HCT116 (cell line): Measurements from ENCODE around the gene FRAT2. TPM values are rescaled to one million over a fixed set of nuclear protein-coding genes. Genes with fewer than 3 reads are reported as not detected.

Experiments used
- ATAC-seq: fragments of 200-7000 bp; cut with Tn5 transposase; 2 replicates; pipeline ENCODE4 v1.9.1; 2020; ENCODE audit warnings: mild to moderate bottlenecking, moderate library complexity
- BruUV-seq: library from RNA; stranded (reverse); fragments of 400-500 nt; replicated peaks from 2 replicates; lab custom pipeline; 2021; lab: Mats Ljungman, UMichigan
- CTCF ChIA-PET: fragments of 300-600 bp; sonication (Branson Sonifier 250); formaldehyde crosslinking; loops from one replicate; lab custom pipeline; 2021; ENCODE audit warnings: antibody characterized with exemption; lab: Charles Lee
- POLR2A ChIA-PET: fragments of 300-600, 350-600 bp; sonication (Branson Sonifier 250); formaldehyde crosslinking; loops from one replicate; lab custom pipeline; 2021; ENCODE audit warnings: antibody characterized with exemption; lab: Charles Lee
- RAD21 ChIA-PET, 2 experiments: fragments of 300-600 bp; sonication (Branson Sonifier 250); formaldehyde crosslinking; loops; one replicate each; lab custom pipeline; 2023; ENCODE audit warnings: low total read pairs in 2 of 2; ENCODE audit not compliant: uncharacterized antibody in 2 of 2, unreplicated experiment in 2 of 2, low non-redundant PET in 1 of 2; lab: Charles Lee
- DNase-seq: peaks from one replicate; pipeline ENCODE4 v3.0.0-alpha.2; 2010; ENCODE audit warnings: low read depth, low spot score
- H2AFZ ChIP-seq: fragments of 200-600 bp; shearing (Covaris generic), sonication (generic); 2 replicates; pipeline ENCODE4 v1.6.1; 2017; ENCODE audit warnings: low read depth, mixed run types, mixed read lengths, antibody characterized with exemption, low read length; ENCODE audit not compliant: poor library complexity, severe bottlenecking
- H3K27ac ChIP-seq: 2 replicates; pipeline ENCODE4 v1.5.1; 2012; ENCODE audit warnings: low read depth, low read length
- H3K27me3 ChIP-seq: fragments of 200-600 bp; sonication (generic); 2 replicates; pipeline ENCODE4 v1.6.1; 2016; ENCODE audit warnings: mixed run types, low read length, mixed read lengths; ENCODE audit not compliant: insufficient read depth
- H3K36me3 ChIP-seq, 2 experiments: fragments of 200-500 bp in 1 of 2; fragments of 200-600 bp in 1 of 2; sonication (Bioruptor generic) in 1 of 2; sonication (generic) in 1 of 2; 2 replicates each; pipeline versions ENCODE4 v1.5.1 to v1.6.1; 2014 to 2016; ENCODE audit warnings: low read length in 2 of 2, inconsistent platforms in 1 of 2, mixed read lengths in 1 of 2, mixed run types in 1 of 2; ENCODE audit not compliant: insufficient read depth in 2 of 2, control insufficient read depth in 1 of 2
- H3K4me1 ChIP-seq, 2 experiments: fragments of 200-600 bp in 1 of 2; sonication (generic) in 1 of 2; 2 replicates each; pipeline versions ENCODE4 v1.5.1 to v1.6.1; 2012 to 2017; ENCODE audit warnings: low read length in 2 of 2, inconsistent platforms in 1 of 2, mild to moderate bottlenecking in 1 of 2, mixed read lengths in 1 of 2, mixed run types in 1 of 2, moderate library complexity in 1 of 2; ENCODE audit not compliant: insufficient read depth in 2 of 2, control insufficient read depth in 1 of 2
- H3K4me2 ChIP-seq: fragments of 200-600 bp; sonication (generic); 2 replicates; pipeline ENCODE4 v1.6.1; 2017; ENCODE audit warnings: mixed run types, low read length, mixed read lengths
- H3K4me3 ChIP-seq, 2 experiments: fragments of 200-600 bp in 1 of 2; sonication (generic) in 1 of 2; replicated peaks in 1 of 2; 2 replicates each; pipeline ENCODE4 v1.5.1; 2011 to 2016; ENCODE audit warnings: low read length in 2 of 2, control low read depth in 1 of 2, low read depth in 1 of 2, mild to moderate bottlenecking in 1 of 2, mixed read lengths in 1 of 2, mixed run types in 1 of 2
- H3K79me2 ChIP-seq: fragments of 200-600 bp; sonication (generic); 2 replicates; pipeline ENCODE4 v1.6.1; 2017; ENCODE audit warnings: mild to moderate bottlenecking, mixed run types, low read length, moderate library complexity, mixed read lengths; ENCODE audit not compliant: insufficient read depth
- H3K9ac ChIP-seq: fragments of 200-600 bp; sonication (generic); 2 replicates; pipeline ENCODE4 v1.6.1; 2016; ENCODE audit warnings: low read length, mixed read lengths
- H3K9me2 ChIP-seq: fragments of 200-600 bp; sonication (generic), shearing (Covaris generic); 2 replicates; pipeline ENCODE4 v1.6.1; 2017; ENCODE audit warnings: mixed run types, mild to moderate bottlenecking, moderate library complexity; ENCODE audit not compliant: insufficient read depth
- H3K9me3 ChIP-seq, 2 experiments: fragments of 200-500 bp in 1 of 2; fragments of 200-600 bp in 1 of 2; sonication (Bioruptor generic) in 1 of 2; sonication (generic) in 1 of 2; 2 replicates each; pipeline ENCODE4 v1.6.1; 2014 to 2017; ENCODE audit warnings: low read length in 2 of 2, mixed read lengths in 2 of 2, inconsistent platforms in 1 of 2, low read depth in 1 of 2, mild to moderate bottlenecking in 1 of 2, mixed run types in 1 of 2, moderate library complexity in 1 of 2; ENCODE audit not compliant: control insufficient read depth in 1 of 2, insufficient read depth in 1 of 2
- H4K20me1 ChIP-seq: fragments of 200-600 bp; sonication (generic), shearing (Covaris generic); 2 replicates; pipeline ENCODE4 v1.6.1; 2017; ENCODE audit warnings: mixed run types, mild to moderate bottlenecking, moderate library complexity; ENCODE audit not compliant: insufficient read depth
- ATF3 ChIP-seq: IDR thresholded peaks from 2 replicates; pipeline ENCODE4 v1.6.1; 2012
- EGR1 ChIP-seq: IDR thresholded peaks from 2 replicates; pipeline ENCODE4 v1.6.1; 2012; ENCODE audit warnings: low read depth
- ELF1 ChIP-seq: IDR thresholded peaks from 2 replicates; pipeline ENCODE4 v1.6.1; 2012; ENCODE audit warnings: low read depth, borderline replicate concordance
- EZH2phosphoT487 ChIP-seq: fragments of 200-600 bp; IDR thresholded peaks from 2 replicates; pipeline ENCODE4 v1.6.1; 2018; ENCODE audit warnings: antibody characterized with exemption, borderline replicate concordance
- FOSL1 ChIP-seq: IDR thresholded peaks from 2 replicates; pipeline ENCODE4 v1.6.1; 2012; ENCODE audit warnings: low read depth
- JUND ChIP-seq: IDR thresholded peaks from 2 replicates; pipeline ENCODE4 v1.6.1; 2012
- MAX ChIP-seq: IDR thresholded peaks from 2 replicates; pipeline ENCODE4 v1.6.1; 2012
- POLR2A ChIP-seq: IDR thresholded peaks from 2 replicates; pipeline ENCODE4 v1.7.0; 2011; ENCODE audit warnings: borderline replicate concordance; ENCODE audit not compliant: insufficient read depth, insufficient read length; ENCODE audit errors: extremely low read depth
- SIN3A ChIP-seq: IDR thresholded peaks from 2 replicates; pipeline ENCODE4 v1.6.1; 2012; ENCODE audit warnings: low read depth
- SP1 ChIP-seq: IDR thresholded peaks from 2 replicates; pipeline ENCODE4 v1.6.1; 2012; ENCODE audit warnings: low read depth
- TCF7L2 ChIP-seq: IDR thresholded peaks from 2 replicates; pipeline ENCODE4 v1.7.0; 2011; ENCODE audit warnings: borderline replicate concordance, inconsistent platforms; ENCODE audit not compliant: insufficient read depth, insufficient read length; ENCODE audit errors: extremely low read depth
- YY1 ChIP-seq: IDR thresholded peaks from 2 replicates; pipeline ENCODE4 v1.6.1; 2011; ENCODE audit warnings: low read length, low read depth, moderate library complexity, mild to moderate bottlenecking; ENCODE audit not compliant: insufficient replicate concordance; ENCODE audit errors: extremely low read depth
- ZFX ChIP-seq: fragments of 450-650 bp; IDR thresholded peaks from 2 replicates; pipeline ENCODE4 v1.6.1; 2017
- ZNF274 ChIP-seq: fragments of 200-500 bp; sonication (Bioruptor generic); IDR thresholded peaks from 2 replicates; pipeline ENCODE4 v1.6.1; 2014; ENCODE audit warnings: mild to moderate bottlenecking, low read depth, low read length, inconsistent platforms
- intact Hi-C: fragments of 100-400 bp; cut with micrococcal nuclease; formaldehyde crosslinking; loops from 2 replicates; pipeline ENCODE4 v1.10.0; 2022
- total RNA-seq: library from RNA; stranded (reverse); gene quantifications from one replicate; pipeline ENCODE4 v1.2.1, GENCODE V29; 2021; ENCODE audit not compliant: unreplicated experiment
- TF ChIP-seq, protein P1 (sequence below), 3 experiments: fragments of 200-600 bp in 1 of 3; sonication (generic) in 1 of 3; IDR thresholded peaks in 2 of 3; conservative IDR thresholded peaks in 1 of 3; 2 replicates each; pipeline ENCODE4 v1.5.1; 2012 to 2017; ENCODE audit warnings: low read depth in 2 of 3, low read length in 2 of 3, antibody characterized with exemption in 1 of 3, borderline replicate concordance in 1 of 3, control low read depth in 1 of 3, mild to moderate bottlenecking in 1 of 3, mixed read lengths in 1 of 3, mixed run types in 1 of 3, moderate library complexity in 1 of 3; ENCODE audit not compliant: insufficient read depth in 1 of 3
- TF ChIP-seq, protein P2 (sequence below): IDR thresholded peaks from 2 replicates; pipeline ENCODE4 v1.6.1; 2011; ENCODE audit warnings: mild to moderate bottlenecking, low read length, moderate library complexity; ENCODE audit not compliant: insufficient replicate concordance; ENCODE audit errors: extremely low read depth

The FRAT2 gene
- total RNA-seq, 1 experiment from 2014 or later = 10.7 TPM

DNA sequence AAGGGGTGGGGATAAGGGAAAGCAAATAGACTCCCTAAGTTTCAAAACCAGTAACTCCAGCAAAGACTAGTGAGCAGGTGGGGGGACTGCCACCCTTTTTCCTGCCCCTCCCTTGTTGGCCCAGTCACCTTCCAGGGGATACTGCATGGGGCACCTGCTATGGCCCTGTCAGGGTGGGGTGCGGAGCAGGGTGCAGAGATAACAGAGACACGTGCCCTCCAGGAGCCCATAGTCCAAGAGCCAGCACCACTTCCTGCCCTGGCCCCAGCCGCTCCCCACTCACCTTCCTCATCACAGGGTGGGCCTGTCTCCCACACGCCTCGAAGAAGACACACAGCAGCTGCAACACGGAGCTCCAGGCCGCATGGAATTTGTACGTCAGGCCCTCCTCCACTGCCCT, 46.0 kb upstream of the FRAT2 start (continued):
- TF ChIP-seq, protein P1, sequence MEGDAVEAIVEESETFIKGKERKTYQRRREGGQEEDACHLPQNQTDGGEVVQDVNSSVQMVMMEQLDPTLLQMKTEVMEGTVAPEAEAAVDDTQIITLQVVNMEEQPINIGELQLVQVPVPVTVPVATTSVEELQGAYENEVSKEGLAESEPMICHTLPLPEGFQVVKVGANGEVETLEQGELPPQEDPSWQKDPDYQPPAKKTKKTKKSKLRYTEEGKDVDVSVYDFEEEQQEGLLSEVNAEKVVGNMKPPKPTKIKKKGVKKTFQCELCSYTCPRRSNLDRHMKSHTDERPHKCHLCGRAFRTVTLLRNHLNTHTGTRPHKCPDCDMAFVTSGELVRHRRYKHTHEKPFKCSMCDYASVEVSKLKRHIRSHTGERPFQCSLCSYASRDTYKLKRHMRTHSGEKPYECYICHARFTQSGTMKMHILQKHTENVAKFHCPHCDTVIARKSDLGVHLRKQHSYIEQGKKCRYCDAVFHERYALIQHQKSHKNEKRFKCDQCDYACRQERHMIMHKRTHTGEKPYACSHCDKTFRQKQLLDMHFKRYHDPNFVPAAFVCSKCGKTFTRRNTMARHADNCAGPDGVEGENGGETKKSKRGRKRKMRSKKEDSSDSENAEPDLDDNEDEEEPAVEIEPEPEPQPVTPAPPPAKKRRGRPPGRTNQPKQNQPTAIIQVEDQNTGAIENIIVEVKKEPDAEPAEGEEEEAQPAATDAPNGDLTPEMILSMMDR (IDR thresholded peaks at IDR 0.05 in 2 of 3, conservative IDR thresholded peaks at IDR 0.05 in 1 of 3; ENCODE audit: borderline replicate concordance in 1 of 3, insufficient read depth in 1 of 3, low read depth in 2 of 3, low read length in 2 of 3) = no peak
- TF ChIP-seq ZNF274 = no peak
- no peak for TF ChIP-seq FOSL1
- TF ChIP-seq EZH2phosphoT487 = no peak

GRCh38 chr10:97378933-97379921, 44.7 kb upstream of the FRAT2 start:
- CTCF ChIA-PET = no interaction called here
- no TSS peak for BruUV-seq
- no peak for TF ChIP-seq JUND
- TF ChIP-seq, protein P2, sequence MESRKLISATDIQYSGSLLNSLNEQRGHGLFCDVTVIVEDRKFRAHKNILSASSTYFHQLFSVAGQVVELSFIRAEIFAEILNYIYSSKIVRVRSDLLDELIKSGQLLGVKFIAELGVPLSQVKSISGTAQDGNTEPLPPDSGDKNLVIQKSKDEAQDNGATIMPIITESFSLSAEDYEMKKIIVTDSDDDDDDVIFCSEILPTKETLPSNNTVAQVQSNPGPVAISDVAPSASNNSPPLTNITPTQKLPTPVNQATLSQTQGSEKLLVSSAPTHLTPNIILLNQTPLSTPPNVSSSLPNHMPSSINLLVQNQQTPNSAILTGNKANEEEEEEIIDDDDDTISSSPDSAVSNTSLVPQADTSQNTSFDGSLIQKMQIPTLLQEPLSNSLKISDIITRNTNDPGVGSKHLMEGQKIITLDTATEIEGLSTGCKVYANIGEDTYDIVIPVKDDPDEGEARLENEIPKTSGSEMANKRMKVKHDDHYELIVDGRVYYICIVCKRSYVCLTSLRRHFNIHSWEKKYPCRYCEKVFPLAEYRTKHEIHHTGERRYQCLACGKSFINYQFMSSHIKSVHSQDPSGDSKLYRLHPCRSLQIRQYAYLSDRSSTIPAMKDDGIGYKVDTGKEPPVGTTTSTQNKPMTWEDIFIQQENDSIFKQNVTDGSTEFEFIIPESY = no peak
- TF ChIP-seq POLR2A = no peak
- TF ChIP-seq ELF1 = no peak
- no peak for TF ChIP-seq EGR1
- no peak for TF ChIP-seq ZNF274
- no peak for TF ChIP-seq ATF3
- no peak for TF ChIP-seq SP1
- no peak for TF ChIP-seq TCF7L2
- TF ChIP-seq ZFX = no peak
- no peak for TF ChIP-seq YY1
- TF ChIP-seq, protein P1 (IDR thresholded peaks at IDR 0.05 in 2 of 3, conservative IDR thresholded peaks at IDR 0.05 in 1 of 3; ENCODE audit: borderline replicate concordance in 1 of 3, insufficient read depth in 1 of 3, low read depth in 2 of 3, low read length in 2 of 3) = no peak
- TF ChIP-seq EZH2phosphoT487 = no peak
- no peak for TF ChIP-seq MAX
- TF ChIP-seq SIN3A = no peak

More at GRCh38 chr10:97378933-97379921, 44.7 kb upstream of the FRAT2 start:
- intact Hi-C loops = no loop called here
- RAD21 ChIA-PET = no interaction called here
- Histone ChIP-seq H3K79me2 (0 out of 2 replicates have a peak, but pooled peaks cover 4% of the 10 kb centered on the region), H4K20me1 (no peaks in the 10 kb centered on the region), H3K9me3 (no peaks in the 10 kb centered on the region), H3K9me2 (no peaks in the 10 kb centered on the region), H3K4me1 (no peaks in the 10 kb centered on the region), H3K9ac (no peak overlapping the region), H2AFZ (no peak overlapping the region), H3K4me2 (no peak overlapping the region), H3K27ac (no peak overlapping the region), H3K36me3 (peaks cover 16 to 31% of the 10 kb centered on the region in 2 experiments), H3K27me3 (no peaks in the 10 kb centered on the region), H3K4me3 (no peak overlapping the region)
- DNase-seq (no peak), ATAC-seq (no peak)
- POLR2A ChIA-PET = no interaction called here
